ENCODE results near the gene FAR2.

- TF ChIP-seq CTCF (IDR thresholded peaks at IDR 0.05) (no peak), SIN3A (IDR thresholded peaks at IDR 0.05; ENCODE audit: borderline replicate concordance, low read depth, low read length) (no peak), YY1 (IDR thresholded peaks at IDR 0.05; ENCODE audit: low read depth) (no peak)
Observed at GRCh38 chr12:29216266-29216665, 67.2 kb downstream of the FAR2 start.
